ENCODE measurements around the gene SYCE1.

The SYCE1 gene

DNA sequence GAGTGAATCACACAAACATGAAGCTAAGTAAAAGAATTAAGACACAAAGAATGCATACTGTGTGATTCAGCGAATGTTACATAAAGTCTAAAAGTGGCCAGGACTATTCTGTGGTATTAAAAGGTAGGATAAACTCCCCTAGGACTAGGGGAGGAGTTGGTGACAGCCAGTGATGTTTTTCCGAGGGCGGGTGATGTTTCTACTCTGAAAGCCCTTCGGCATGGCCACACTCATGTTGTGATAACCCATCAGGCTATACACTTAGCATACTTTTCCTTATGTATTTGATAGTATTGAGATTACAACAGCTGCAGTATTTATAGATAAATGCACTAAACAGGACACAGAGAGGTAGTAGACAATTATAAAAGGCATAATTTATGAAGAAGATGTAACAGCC lies 54.0 kb downstream of the SYCE1 start:
- no peak for DNase-seq

DNA sequence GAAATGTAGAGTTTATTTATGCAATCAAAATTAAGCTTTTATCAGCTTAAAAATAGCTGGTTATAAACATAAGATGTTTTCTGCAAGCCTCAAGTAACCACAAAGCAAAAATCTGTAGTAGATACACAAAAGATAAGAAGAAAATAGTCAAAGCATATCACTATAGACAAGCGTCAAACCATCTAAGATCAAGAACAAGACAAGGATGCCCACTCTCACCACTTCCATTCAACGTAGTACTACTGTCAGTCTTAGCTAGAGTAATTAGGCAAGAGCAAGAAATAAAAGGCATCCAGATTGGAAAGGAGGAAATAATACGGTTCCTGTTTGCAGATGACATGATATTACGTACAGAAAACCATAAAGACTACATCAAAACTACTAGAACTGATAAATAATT lies 55.7 kb downstream of the SYCE1 start:
- no peak for DNase-seq
